ENCODE measurements around the gene CNTNAP2. TPM values are rescaled to one million over a fixed set of nuclear protein-coding genes. Genes with fewer than 3 reads are reported as not detected.

CNTNAP2 gene
- polyA plus RNA-seq, 5 donors = 30.4 to 44.2 (median 39.8) TPM

- no peak for DNase-seq
Measured at GRCh38 chr7:147916573-147916972, 1800.0 kb downstream of the CNTNAP2 start.

- DNase-seq = no peak
Measured at GRCh38 chr7:147923841-147924240, 1807.2 kb downstream of the CNTNAP2 start.

DNA sequence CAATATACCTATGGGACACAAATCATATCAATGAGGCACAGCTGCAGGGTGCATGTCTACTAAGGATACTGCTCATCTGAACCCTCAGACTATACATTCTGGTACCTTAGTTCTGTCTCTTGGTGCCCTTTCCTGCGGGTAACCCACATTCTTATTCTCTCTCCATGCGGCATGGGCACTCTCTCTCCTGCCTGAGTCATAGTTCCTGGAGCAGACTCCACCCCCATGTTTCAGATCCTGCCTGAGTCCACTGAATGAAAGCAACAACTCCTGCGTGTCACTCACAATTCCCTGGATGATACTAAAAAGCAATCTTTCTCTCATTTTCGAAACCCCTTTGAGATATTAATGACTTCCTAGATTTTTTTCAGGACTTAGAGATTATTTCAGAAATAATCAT is 1820.8 kb downstream of the CNTNAP2 start:
- DNase-seq = no peak

GRCh38 chr7:147941381-147941780 is 1824.8 kb downstream of the CNTNAP2 start:
- DNase-seq = no peak

DNA sequence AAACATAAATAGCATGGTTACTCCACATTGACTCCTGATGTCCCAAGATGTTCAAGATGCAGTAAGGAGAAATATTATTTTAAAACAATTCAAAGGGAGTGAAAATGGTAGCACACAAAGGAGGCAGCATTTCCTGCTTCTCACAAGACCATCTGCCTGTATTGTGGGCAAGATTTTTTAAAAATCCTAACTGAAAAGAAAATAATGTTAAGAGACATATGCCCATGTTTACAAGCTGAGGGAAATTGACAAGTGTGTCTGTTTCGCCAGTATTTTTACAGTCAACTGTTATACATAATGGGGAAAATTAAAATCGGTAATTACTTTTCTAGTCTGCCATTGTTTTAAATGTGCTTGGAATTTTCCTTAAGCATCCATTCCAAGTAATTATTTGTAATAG is 1827.7 kb downstream of the CNTNAP2 start:
- no peak for DNase-seq

- DNase-seq = no peak
Measured at GRCh38 chr7:147952918-147953317, 1836.3 kb downstream of the CNTNAP2 start.

DNA sequence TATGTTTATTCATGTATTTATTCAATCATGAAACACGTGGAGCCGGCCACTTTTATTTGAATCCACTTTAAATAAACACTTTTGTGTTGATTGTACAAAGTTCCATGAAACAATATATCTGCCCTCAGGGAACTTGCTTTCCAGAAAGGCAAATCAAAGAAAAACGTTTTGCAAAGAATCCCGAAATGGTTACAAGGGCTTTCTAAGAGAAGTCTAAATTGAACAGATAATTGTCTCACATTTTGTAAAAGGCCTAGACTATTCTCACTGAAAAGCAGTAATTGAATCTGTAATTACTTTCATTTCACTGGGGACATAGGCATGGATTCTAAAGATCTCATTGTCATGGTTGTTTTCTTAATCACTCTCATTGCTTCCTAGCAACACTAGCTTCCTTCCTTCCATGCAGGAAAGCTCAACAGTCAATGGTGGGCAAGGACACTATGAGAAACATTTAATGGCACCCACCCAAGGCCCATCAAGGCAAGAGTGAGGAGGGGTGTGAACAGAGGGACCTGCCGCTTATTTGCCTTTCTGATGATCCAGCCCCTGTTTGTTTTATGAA is 1851.5 kb downstream of the CNTNAP2 start:
- DNase-seq = no peak

DNA sequence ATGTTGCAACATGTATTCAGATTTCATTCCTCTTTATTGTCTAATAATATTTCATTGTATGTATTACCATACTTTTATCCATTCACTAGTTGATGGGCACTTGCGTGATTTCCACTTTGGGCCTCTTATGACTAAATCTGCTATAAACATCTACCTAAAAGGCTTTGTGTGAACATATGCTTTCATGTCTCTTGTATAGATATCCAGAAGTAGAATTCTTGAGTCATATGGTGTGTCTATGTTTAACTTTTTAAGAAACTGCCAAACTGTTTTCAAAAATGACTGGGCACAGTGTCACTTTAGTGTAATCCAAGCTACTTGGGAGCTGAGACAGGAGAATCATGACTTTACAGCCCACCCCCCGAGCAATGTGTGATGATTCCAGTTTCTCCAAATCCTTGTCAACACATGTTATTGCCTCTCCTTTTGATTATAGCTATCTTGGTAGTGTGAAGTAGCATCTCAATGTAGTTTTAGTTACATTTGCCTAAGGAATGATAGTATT is 1855.1 kb downstream of the CNTNAP2 start:
- no peak for DNase-seq

DNA sequence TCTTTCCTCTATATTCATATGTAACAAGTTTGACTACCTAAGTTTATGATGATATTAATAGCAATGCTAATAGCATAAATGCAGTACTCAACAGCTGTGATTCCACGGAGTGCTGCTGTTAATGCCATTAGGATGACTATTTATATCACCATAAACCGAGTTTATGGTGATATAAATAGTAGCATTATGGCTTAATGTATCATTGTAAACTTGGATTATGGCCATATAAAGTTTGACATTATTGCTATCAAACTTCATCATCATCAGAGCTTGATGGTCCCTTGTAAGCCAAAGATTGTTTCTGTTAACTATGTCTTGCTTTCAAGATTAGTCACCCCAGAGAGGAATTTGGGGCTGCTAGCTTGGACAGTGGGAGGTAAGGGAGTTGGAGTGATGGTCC is 1861.6 kb downstream of the CNTNAP2 start:
- DNase-seq = peak; percentile 19 to 31

DNA sequence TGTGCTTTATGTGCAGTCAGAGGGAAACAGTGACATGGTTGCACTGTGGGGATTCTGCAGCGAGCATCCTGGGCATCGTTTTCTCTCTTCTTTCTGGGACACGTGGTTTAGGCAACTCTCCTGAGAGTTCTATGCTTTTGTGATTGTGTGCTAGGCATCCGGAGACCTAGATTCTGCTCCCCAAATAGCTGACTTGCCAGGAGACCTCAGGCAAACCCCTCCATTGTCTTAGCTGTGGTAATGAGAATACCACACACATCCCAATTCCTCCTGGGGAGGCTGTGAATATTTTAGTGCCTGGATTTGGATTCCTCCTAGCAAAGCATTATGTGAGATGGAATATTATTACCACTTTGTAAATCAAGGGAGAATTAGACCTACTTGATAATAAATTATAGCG is 1862.0 kb downstream of the CNTNAP2 start:
- no peak for DNase-seq

DNA sequence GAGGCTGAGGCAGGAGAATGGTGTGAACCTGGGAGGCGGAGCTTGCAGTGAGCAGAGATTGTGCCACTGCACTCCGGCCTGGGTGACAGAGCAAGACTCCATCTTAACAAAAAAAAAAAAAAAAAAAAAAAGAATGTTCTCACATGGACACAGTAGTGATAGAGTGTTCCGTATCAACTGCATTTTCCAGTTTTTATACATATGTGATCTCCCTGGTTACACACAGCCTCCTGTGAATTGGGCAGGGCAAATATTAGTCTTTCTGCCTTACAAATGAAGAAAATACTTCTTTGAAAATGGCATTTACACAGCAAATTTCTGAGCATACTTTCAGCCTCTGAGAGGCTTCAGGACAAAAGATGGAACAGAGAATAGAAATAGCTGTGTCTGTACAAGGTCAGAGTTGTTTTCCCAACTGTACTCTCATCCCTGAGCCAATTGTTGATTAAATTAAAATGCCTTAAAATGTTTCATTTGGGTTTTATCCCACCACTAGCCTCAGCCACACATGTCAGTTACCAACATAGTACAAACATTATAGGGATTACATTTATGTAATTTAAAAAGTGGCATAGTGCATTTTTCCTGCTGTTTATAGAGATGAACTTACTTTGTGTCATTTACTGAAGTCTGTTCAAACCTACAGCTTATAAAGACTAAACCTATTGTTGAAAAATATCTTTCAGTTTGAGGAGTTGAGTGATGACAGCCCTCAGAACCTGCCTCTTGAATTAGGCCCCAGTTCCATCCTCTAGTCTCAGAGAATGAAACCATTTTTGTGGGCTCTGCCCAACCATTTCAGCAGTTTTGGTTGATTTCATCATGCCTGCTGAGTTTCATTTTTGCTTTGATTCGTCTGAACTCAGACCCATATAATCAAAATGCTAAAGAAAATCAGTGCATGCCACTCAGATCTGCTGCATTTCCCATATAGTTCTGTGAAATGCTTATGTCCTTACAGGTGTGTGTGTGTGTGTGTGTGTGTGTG is 1864.5 kb downstream of the CNTNAP2 start:
- DNase-seq = no peak

DNA sequence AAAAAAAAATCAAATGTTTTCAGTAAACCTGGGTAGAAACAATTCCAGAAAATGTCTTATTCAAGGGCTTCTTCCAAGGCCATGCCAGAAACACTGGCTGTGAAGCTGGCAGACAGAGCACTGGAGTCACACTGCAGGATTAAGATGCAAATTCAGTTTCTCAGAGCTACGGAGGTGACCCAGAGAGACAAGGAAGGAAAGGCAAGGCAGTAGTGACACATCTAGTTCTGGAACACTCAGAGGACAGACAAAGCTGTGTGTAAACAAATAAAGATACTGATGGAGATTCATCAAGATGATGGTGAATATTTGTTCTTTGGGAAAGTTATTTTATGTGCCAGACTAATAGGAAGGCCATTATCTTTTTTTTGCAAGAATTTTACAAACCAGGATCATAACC is 1865.7 kb downstream of the CNTNAP2 start:
- no peak for DNase-seq

DNA sequence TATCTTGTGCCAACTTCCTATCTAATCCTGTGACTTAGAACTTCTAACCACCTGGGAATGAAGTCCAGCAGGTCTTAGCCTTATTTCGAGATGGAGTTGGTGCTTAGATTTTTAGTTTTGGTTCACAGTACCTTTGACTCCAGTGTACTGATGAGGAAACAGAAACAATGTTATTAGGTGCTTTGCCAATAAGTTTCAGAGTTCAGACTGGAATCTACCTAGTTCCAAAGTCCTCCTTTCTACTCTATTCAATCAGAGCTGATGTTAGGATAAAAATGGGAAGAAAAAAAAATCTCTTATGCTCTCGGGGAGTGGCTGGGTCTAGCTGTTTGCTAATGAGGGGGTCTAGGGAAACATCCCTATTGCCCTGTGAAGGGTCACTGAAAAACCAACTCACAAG is 1867.7 kb downstream of the CNTNAP2 start:
- no peak for DNase-seq

GRCh38 chr7:147990079-147990478 is 1873.5 kb downstream of the CNTNAP2 start:
- no peak for DNase-seq

DNA sequence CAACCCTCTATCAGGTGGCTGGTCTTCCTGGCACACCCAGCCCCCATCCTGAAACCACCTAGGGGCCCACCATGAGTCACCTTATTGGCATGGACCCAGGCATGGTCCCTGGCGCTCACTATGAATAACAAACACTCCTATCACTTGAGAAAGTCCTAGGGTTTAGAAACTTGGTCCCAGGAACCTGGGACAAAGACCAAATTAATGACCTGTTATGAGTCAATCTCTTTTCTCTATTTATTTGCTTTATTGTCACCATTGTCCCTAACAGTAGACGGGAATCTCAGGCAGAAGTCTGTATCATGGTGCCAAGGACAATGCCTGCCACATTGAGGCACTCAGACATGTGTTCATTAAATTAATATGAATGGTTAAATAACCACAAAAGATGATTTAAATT is 1874.3 kb downstream of the CNTNAP2 start:
- DNase-seq = no peak

DNA sequence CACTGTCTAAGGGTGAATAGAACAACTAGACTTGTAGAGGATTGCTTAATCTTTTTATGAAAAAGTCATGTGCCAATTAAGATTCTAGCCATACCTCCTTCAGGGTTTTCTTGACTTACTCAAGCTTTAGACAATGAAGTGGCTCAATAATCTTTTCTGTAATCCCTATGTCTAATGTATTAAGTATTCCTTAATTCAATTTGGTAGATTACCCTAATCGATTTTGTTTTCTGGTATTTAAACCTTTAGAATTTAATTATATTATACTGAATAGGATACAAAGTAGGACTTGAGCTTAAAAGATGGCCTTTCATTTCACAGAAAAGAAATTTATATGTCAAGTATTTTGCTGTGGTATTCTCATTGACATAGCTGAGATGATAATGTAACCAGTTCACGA is 1876.1 kb downstream of the CNTNAP2 start:
- DNase-seq = no peak

GRCh38 chr7:147997636-147998035 is 1881.0 kb downstream of the CNTNAP2 start:
- no peak for DNase-seq

DNA sequence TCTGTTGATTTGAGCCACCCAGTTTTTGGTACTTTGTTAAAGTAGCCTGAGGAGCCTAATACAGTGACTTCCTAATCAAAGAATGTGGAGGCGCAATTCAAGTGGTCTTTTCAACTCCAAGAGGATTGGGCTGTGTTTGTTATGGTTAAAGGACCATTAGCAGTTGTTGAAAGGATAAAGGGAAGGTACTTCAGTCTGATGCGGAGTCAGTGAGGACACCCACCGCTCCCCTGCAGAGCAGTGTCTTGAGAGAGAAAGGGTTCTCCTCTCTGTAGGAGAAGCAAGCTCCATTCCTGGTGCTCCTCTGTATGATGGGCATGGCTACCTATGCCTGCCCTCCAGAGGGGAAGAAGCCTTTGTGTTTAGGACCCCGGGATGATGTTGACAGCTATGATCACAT is 1883.4 kb downstream of the CNTNAP2 start:
- no peak for DNase-seq

GRCh38 chr7:148011753-148012152 is 1895.2 kb downstream of the CNTNAP2 start:
- DNase-seq = no peak

DNA sequence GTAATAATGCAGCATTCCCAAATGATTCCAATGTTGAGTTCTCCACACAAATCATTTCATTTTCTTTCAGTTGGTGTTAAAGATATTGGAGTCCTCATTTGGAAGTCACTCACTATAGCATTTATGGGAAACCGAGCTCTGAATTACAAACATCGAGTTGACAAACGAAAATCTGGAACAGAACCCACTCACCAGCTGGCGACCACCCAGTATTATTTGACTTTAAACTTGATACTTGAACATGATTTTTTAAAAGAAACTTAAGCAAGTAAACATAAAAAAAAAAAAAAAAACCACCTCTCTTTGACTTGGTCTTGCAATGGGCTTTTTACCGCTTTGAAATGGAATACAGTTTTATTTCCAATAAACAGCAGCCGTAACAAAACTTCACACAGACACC is 1897.4 kb downstream of the CNTNAP2 start:
- peak; percentile 14 to 15 for DNase-seq

DNA sequence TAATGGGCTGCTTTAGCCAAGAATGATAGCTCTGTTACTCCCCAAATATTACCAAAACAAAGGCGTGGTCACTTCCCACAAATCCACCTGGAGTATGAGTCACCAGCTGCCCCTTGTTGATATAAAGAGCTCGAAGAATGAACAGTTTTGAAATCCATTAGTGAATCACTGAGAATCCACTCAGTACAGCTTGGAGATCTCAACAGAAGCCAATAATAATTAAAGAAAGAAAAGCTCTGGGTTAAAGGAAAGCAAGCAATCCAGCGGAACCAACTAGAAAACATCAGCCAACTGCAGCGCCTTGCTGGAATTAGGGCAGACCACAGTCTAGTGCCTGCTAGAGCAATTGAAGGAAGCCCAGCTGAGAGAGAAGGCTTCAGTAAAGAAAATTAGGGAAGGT is 1897.9 kb downstream of the CNTNAP2 start:
- peak; percentile 56 to 61 for DNase-seq

DNA sequence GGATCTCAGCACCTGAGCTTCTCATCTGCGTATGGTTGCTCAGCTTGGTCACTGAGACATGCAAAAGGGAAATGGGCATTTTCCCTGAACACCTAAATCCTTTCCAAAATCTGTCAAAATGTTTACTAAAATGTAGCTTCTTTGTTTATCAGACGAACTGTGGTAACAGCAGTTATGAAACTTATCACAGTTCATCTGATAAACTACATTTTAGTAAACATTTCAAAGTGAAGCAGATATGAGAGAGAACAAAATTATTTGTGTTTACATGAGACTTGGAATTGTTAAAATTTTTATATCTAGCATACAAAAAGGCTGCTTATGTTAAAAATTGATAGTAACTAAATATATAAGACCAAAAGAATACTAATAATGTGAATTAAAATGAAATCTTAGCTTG is 1900.5 kb downstream of the CNTNAP2 start:
- peak; percentile 29 to 30 for DNase-seq

DNA sequence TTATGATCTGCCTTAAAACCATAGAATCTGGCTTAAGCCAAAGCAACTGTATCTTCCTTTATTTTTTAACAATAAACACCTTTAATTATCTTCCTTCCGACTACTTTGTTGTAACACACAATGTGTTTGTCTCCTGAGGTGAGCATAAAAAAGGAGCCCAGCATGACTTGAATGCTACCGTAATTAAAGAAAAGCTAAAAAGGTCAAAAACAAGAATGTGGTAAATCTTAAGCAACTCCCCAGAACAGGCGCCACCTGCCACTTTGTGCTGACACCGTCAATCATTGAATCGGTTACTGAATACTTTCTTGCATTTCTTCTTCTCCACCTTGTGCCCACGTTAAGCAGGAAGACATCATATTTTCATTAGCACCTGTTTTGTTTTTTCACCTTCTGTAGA is 1904.1 kb downstream of the CNTNAP2 start:
- DNase-seq = no peak

Measured in right lung (tissue), 5 donors.